NCI-H1048 (cell line): ENCODE results near the gene GPR150.

Experiments
- DNase-seq: peaks from one replicate; lab custom pipeline; 2025; lab: John Stamatoyannopoulos, UW

The GPR150 gene

GRCh38 chr5:95652849-95653248, 33.0 kb downstream of the GPR150 start:
- DNase-seq: no peak

GRCh38 chr5:95654196-95654595, 34.3 kb downstream of the GPR150 start:
- no peak for DNase-seq

DNA sequence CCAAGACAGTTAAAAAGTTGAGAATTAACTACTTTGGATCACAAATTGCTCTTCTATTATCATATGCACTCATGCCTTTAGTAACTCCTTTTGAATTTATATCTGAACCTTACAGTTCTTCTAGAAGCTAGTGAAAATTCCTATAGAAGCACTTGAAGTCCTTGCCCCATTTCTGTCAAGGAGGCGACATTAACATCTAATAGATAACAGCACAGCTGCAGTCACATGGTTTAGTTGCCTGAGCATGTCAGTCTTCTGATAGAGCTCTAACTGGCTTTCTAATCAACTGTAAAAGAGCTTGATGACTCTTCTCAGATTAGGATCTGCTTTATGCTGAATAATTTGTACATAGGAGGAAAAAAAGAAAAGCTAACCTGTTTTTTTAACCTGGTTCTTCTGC, 35.7 kb downstream of the GPR150 start:
- DNase-seq: no peak

DNA sequence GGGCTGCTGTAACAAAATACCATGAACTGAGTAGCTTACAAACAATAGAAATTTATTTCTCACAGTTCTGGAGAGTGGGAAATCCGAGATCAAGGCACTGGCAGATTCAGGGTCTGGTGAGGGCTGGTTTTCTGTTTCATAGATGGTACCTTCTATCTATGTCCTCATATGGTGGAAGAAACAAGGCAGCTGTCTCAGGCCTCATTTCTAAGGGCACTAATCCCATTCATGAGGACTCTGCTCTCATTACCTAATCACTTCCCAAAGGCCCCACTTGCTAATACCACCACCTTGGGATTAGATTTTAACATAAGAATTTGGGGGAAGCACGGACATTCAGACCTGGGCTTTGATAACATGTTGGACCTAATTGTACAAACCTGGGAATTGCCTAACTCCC, 40.2 kb downstream of the GPR150 start:
- no peak for DNase-seq

DNA sequence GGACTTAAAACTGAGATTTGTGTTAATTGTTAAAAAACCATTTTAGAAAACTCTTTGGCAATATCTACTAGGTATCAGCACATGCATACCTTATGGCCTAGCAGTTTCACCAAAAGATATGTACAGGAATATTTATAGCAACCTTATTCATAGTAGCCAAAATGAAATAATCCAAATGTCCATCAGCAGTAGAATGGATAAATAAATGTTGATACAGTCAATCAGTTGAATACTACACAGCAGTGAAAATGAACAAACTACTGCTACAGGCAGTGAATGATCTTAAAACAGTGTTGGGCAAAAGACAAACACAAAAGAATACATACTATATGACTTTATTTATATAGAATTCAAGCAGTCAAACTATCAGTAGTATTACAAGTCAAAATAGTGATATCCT, 43.1 kb downstream of the GPR150 start:
- DNase-seq: no peak

- DNase-seq: no peak
Measured at GRCh38 chr5:95664204-95664786, 44.4 kb downstream of the GPR150 start.

DNA sequence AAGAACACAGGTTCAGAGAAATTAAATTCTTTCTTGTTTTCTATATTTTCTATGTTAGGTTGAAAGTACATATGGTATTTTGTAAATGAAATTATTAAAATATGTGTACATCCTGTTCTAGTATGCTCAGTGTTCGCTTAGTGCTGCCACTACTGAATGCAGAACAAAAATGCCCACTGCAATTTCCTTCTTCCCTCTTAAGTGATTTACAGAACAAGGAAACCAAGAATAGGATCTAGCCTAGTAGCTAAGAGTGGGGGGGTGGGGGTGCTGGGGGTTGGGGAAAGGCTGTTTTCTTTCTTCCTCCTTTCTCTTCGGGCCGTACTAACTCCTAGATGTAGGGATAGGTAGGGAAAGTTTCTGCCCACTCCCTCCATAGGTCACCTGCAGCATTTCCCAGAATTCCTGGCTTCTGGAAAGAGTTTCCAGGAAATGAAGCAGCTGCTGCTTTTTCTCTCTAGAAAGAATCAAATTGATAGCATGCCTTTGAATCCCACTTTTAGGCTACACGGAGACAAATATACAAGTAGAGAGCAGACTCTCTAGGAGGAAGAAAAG, 47.3 kb downstream of the GPR150 start:
- no peak for DNase-seq

DNA sequence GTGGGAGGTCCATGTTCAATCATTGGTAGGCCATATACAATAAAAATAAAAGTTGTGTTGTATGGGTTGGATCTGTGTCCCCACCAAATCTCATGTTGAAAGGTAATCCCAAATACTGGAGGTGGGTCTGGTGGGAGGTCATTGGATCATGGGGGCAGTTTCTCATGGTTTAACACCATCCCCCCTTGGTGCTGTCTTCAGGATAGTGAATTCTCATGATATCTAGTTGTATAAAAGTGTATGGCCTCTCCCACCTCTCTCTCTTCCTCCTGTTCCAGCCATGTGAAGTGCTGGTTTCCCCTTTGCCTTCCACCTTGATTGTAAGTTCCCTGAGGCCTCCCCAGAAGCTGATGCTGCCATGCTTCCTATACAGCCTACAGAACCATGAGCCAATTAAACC, 47.8 kb downstream of the GPR150 start:
- DNase-seq: no peak

- no peak for DNase-seq
Measured at GRCh38 chr5:95668216-95668615, 48.3 kb downstream of the GPR150 start.

DNA sequence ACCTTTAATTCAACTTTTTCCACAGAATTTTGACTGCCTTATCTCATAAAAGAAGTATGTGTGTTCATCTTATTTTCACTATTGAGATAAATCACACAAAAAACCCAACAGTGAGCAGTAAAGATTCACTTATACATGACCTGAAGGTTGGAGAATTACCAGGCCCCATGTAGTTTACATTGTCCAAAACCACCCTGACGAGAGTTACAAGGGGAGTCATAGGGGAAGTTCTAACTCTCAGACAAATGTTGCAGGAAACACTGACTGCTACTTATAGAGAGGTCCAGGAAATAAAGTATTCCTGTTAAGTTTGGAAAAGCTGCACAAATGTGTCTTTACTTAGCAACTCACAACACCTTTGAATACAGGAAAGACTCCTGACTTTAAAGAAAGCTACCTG, 48.8 kb downstream of the GPR150 start:
- DNase-seq: no peak

DNA sequence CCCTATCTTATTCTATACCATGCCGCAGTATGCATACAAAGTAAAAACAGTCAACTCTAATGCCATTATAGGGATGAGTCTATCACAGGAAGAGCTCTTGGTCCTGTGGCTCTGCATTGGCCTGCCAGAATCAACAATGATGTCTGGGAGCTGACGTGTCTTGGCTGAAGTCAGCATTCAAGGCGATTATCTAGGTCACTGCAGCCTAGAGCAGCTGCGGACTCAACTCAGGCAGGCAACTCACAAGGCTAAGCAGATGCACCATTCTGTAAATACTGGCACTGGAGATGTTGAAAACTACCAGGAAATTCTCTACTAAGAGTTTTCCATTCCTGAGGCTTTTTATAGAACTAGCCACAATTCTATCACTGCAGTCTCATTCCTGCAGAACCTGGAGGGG, 49.7 kb downstream of the GPR150 start:
- DNase-seq: no peak

GRCh38 chr5:95669985-95670384, 50.1 kb downstream of the GPR150 start:
- DNase-seq: no peak

- no peak for DNase-seq
Measured at GRCh38 chr5:95670568-95670967, 50.7 kb downstream of the GPR150 start.
